ENCODE results near the gene DISP3.

The DISP3 gene

DNA sequence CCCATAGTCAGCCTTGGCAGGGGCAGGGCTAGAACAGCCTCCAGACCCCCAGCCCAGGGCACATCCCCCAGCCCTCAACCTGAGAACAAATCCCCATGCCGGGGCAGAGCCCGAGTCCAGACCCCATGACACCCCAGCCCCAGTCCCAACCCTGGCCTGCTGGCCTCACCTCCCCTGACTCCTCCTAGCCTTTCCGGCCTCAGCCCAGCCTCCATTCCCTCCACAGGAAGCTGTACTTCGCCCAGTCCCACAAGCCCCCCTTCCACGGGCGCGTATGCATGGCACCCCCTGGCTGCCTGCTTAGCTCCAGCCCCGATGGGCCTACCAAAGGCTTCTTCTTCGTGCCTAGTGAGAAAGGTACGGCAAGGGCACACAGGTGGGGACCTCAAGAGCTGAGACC, 50.4 kb downstream of the DISP3 start:
- no peak for DNase-seq

DNA sequence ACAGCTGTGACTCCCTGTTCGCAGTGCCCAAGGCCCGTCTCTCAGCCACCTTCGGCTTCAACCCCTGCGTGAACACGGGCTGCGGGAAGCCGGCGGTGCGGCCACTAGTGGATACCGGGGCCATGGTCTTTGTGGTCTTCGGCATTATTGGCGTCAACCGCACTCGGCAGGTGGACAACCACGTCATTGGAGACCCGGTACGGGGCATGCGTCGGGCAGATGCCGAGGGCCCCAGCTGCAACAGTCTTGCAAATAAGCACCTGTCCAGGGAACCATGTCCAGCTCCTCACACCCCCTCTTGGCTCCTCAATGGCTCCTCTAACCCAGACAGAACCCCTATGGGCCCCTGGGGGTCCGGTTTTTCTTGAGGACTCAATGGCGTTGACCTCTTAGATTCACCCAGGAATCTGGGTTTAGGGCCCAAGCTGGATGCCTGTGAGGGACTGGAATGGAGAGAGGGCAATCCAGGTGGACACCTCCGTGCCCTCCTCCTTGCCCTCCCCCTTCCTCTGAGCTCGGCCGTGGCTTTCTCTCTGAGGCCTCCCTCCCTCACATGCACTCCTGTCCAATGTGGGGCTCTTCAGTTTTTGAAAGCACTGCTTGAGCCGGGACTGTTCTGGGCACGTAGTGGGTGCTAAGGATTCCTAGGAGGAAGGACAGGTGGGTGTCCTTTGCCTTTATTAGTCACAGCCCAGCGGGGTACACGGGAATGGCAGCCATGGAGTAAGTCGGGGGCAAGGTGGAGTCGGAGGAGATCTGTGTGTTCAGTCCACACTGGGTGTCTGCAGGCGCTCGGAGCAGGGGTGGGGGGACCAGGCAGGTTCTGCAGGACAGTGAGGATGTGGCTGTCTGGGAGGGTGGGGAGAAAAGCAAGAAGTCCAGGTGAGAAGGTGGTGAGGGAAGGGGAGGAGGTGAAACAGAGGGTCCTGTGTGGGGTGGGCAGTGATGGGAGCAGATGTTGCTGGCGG, 51.1 kb downstream of the DISP3 start:
- no peak for DNase-seq

DNA sequence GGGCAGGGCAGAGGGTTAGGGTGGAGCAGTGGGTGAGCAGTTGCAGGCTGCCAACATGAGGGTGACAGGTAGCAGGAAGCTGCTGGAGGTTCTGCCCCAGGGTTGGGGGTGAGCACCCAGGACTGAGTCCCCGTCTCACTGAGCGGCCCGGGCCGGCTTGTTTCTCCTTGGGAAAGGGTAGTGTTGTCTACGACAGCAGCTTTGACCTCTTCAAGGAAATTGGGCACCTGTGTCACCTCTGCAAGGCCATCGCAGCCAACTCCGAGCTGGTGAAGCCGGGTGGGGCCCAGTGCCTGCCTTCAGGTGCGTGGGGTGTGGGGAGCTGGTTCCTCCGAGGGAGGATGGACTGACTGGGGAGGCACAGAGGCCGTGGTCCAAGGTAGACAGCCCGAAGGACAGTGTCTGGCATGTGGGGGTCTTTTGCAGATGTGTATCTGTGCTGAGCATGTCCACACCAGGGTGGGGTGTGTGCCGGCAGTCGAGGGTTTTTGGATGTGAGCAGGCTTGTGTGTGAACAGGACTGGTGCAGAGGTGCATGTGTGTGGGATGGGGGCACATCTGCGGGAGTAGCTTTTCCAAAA, 51.9 kb downstream of the DISP3 start:
- DNase-seq, result no peak

DNA sequence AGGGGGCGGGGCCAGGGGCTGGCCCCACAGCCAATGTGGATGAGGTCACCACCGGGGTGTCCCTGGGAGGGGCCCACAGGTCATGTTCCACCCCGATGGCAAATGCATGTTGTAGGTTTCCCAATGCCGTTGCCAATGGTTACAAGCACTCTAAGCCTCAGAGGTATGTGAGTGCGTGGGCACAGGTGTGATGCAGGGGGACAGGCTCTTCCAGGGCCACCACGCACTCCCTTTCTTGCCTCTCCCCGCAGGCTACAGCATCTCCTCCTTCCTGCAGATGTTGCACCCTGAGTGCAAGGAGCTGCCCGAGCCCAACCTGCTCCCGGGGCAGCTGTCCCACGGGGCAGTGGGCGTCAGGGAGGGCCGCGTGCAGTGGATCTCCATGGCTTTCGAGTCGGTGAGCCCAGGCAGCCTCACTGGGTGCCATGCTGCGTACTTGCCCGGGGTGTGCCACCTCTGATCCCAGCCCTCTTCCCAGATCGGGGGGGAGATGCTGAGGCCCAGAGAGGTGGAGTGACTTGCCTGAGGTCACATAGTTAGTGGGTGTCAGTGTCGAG, 52.4 kb downstream of the DISP3 start:
- no peak for DNase-seq

DNA sequence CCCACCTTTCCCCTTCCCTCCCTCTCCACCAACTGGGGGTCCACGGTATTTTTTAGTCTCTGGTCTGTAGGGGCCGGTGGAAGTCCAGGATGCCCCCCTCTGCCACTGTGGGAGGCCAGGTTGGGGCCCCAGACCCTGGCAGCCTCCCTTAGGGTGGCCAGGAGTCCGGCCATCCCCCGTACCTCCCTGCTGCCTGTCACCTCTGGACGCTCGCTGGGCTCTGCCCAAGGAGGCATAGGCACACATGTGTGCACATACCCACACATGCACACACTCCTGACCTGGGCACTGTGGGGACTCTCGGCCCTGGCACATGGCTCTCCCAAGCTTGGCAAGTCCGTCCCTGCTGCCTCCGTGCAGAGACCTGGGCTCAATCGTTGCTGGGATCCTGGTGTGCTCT, 53.0 kb downstream of the DISP3 start:
- no peak for DNase-seq

DNA sequence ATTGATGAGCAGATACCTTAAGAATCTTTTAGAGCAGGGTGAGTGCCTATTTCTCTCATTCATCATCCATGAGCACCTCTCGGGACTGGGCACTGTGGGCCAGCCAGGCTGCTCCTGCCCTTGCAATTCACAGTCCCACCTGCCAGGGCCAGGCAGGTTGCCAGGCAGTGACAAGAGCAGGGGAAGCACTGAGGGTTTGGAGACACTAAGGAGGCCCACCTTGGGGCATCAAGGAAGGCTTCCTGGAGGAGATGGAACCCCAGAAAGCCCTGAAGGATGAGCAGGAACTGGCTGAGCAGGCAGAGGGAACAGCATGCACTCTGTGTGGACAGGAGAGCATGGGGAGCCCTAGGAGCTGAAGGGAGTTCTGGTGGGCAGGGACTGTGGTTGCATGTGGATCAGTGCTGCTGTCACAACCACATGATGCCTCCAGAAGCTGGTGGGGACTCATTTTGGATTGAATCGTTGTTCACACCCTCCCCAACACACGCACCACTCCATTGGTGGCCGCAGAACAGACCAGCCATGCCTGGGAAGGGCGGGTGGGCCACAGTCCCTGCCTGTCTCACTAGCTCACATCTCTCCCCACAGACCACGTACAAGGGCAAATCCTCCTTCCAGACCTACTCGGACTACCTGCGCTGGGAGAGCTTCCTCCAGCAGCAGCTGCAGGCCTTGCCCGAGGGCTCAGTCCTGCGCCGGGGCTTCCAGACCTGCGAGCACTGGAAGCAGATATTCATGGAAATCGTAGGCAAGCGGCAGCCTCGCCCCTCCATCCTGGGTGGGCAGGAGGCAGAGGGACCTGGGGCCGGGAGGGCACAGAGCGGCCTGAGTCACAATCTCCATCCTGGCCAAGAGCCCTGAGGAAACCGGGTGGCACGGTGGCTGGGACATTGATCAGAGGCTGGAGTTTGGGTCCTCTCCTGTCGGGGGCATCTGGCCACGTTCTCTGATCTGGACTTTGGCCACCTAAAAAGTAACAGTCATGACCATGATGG, 55.1 kb downstream of the DISP3 start:
- no peak for DNase-seq

DNA sequence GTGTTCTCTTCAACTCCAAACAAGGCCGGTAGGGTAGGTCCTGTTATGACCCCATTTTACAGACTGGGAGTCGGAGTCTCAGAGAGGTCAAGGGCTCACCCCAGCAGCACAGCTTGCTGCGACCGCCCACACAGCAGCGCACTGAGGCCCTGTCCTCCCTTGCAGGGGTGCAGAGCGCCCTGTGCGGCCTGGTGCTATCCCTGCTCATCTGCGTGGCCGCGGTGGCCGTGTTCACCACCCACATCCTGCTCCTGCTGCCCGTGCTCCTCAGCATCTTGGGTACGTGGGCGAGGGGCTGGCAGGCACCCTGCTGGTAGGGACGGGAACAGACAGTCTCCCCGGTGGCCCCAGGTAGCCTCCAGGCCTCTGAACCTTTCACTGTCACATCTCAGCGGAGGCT, 55.9 kb downstream of the DISP3 start:
- no peak for DNase-seq

DNA sequence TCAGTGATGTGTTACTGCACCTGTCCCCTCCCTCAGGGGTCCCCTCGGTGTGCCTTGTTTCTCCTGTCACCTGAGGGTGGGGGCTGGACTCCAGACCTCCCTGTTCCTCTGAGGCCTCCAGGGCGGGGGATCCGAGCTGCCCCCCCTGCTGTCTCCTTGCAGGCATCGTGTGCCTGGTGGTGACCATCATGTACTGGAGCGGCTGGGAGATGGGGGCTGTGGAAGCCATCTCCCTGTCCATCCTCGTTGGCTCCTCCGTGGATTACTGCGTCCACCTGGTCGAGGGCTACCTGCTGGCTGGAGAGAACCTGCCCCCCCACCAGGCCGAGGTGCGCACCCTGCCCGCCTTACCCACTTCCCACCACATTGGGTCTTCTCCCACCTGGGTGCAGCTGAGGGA, 56.4 kb downstream of the DISP3 start:
- DNase-seq, result no peak

DNA sequence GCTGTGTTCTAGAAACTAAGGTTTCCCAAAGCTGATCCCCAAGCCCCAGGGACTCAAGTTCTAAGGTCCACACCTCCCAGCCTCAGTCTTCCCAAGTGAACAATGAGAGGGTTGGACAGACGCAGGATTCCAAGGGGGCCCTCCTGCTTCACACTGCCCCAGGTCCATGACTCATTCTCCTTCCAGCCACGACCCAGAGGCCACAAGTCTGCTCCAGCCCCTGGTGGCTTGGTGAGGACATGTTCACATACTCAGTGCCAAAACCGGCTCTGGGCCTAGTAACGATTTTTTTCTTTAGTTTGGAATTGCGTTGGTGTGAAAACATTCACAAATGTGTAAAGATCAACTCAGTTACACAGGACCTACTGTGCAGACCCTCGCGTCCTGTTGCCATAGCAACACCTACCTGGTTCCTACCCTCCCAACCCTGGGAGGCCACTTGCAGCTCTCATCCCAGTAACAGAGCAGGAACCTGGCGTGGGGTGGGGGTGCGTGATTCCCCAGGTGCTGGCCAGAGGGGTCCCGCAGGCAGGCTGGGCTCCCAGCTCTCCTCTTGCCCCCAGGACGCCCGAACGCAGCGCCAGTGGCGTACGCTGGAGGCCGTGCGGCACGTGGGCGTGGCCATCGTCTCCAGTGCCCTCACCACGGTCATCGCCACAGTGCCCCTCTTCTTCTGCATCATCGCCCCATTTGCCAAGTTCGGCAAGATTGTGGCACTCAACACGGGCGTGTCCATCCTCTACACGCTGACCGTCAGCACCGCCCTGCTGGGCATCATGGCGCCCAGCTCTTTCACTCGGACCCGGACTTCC, 57.0 kb downstream of the DISP3 start:
- no peak for DNase-seq

DNA sequence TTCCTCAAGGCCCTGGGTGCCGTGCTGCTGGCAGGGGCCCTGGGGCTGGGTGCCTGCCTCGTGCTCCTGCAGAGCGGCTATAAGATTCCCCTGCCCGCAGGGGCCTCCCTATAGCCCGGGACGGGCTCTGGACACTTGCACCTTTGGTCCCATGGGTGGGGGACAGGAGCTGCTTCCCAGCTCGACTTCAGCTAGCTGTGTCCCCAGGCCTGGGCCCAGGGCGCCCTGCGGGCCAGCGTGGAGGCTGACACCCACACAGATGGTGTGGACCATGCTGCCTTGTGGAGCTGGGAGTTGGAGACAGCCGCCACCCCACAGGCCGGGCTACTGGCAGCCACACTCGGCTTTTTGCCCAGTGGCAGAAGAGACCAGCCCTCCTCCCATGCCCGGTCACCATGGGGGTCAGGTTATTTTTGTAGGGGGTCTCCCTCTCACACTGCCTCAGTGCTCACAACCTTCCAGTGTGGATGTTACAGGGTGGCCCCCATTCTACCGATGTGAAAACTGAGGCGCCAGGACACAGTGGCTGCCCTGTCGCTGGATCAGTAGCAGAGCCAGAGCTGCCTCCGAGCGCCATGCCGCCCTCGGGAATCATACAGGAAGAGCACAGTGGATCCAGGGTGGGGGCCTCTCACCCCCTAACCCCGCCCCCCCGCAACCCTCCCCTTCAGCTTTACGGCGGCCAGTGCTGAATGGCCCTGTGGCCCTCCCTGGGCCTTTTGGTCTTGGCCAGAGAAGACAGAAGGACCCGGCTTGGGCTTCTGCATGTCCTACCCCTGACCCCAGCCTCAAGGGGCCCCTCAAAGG, 57.8 kb downstream of the DISP3 start:
- DNase-seq, result no peak

DNA sequence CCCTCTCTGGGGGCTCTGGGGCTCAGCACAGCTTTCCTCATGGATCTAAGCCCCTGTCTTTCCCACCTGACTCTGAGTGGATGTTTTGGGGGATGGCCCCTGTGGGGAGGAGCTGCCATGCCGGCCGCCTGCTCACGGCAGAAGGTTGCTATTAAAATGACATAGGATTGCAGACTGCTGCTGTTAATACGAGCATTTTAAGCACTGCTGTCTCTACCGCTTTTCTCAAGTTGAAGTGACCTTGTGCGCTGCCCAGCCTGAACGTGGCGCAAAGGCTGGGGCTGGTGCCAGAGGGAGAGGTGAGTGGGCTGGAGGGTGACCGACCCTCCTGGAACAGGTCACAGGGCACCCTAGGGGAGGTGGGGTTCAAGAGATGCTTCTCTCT, 58.4 kb downstream of the DISP3 start:
- no peak for DNase-seq

DNA sequence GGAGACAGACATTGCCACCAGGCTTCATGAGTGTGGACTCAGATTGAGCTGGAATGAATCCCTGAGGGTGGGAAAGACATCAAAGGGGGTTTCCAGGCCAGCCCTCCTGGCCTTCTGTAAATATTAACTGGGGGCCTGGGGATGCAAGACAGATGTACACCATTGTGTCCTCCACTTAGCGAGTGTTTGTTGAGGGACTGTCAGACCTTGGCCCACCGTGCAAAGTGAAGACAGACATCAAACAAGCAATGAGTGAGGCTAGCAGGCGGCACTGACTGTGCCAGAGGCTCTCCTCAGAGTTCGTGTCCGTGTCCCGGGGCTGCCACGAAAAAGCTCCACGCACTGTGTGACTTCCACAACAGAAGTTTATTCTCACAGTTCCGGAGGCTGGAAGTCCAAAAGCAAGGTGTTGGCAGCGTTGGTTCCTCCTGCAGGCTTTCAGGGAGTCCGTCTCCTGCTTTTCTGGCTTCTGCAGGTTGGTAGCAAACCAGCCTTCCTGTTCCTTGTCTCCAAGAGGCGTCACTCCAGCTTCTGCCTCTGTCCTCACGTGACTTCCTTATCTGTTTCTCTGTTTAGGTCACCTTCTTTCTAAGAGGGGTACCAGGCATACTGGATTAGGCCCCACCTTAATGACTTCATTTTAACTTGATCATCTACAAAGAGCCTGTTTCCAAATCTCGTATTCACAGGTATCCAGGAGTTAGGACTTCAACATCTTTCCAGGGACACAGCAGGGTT, 59.1 kb downstream of the DISP3 start:
- DNase-seq, result no peak

DNA sequence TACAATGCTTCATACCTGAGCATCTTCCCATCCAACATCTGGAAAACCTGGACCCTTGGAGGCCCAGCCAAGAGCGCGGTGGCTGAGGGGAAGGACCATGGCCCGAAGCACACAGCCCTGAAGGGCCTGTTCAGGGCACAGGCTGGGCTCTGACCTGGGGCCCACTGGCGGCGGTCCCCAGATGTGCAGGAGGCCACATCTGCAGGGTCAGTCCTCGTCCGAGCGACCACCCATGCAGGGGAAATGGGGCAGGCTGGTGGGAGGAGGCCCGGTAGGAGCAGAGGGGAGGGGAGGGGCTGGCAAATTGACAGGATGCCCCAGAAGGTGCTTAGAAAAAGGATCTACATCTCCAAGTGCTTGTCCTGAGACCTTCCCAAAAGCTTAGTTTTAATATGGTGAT, 59.9 kb downstream of the DISP3 start:
- no peak for DNase-seq

DNA sequence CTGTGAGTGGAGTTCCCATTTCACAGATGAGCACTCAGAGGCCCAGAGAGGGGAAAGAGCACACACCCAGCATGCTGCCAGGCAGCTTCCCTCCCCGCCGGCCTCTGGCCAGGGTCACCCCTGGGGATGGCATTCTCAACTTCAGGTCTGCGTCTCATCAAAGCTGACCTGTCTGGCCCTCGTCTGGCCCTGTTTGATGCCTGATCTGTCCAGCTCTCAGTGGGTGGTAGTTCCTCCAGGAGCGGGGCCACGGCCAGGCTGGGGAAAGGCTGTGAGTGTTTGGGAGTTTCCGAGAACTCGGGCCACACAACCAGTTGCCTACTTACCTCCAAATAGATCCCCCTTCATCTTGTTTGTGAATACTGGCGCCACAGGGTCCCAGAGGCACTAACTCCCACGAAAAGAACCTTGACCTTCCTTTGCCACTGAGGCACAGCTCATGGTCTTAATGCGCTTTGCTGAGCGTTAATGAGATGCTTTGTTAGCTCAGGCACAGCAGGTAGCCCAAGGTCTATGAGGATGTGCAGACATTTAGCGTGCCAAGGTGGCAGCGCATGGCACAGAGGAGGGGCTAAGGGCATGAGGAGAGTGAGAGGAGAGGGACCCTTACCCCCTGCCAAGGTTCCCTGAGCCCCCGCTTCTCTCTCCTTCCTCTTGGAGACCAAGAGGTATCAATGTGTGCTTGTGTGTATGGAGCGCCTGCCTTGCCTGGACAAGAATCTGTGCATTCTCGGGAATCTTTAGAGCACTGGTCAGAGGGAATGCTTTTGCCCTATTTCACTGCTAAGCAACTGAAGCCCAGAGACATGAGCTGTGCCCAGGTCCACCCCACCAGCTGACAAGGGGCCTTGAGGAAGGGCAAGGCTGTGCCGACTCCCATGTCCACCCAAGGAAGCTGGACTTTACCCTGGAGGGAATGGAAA, 61.2 kb downstream of the DISP3 start:
- no peak for DNase-seq

DNA sequence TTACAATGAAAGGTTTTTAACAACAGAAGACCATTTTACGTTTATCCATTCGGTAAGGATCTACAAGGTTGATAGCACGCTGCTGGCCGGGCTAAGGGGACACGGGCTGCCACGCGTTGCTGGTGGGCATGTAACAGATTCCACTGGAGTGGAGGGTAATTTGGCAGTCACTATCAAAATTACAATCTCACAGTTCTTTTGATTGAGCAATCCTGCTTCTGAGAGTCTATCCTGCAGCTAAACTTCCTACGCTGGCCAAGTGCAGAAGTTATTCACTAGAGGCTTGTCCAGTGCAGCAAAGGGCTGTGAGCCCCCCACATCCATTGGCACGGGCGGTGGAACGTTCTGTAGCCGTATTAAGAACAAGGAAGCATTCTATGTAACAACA, 61.8 kb downstream of the DISP3 start:
- no peak for DNase-seq

DNA sequence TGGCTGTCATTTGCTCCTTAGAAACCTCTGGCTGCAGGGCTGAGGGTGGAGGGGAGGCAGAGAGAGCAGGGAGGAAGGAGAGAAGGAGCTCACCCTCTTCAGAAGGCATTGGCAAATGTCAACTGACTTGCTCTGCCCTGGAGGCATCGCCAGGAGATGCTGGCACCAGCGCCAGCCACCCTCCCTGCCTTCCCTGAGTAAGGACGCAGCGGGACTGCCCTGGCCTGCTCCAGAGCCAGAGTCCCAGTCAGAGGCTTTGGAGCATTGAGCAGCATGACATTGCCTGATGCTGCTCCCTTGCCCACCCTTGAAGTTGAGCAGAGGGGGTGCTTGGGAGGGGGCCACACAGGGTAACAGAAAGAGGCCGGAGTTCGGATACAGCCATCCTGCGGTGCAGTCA, 62.3 kb downstream of the DISP3 start:
- DNase-seq, result no peak

DNA sequence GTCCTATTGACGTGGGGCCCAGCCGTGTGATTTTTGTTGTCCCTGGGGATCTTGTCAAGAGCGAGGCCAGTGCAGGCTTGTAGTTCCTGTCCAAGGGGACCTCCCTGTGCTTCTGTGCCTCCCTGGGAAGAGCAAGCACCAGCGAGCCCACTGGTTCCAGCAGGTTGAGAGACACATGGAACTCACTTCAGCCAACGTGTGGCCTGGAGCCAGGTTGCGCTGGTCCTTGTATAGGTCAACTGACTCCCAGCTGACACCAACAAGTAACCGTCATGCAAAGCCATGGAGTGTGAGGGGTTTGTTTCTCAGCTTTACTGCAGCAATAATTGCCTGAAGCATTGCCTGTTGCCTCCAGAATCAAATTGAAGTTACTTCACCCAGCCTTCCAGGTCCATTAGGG, 63.0 kb downstream of the DISP3 start:
- DNase-seq, result no peak

DNA sequence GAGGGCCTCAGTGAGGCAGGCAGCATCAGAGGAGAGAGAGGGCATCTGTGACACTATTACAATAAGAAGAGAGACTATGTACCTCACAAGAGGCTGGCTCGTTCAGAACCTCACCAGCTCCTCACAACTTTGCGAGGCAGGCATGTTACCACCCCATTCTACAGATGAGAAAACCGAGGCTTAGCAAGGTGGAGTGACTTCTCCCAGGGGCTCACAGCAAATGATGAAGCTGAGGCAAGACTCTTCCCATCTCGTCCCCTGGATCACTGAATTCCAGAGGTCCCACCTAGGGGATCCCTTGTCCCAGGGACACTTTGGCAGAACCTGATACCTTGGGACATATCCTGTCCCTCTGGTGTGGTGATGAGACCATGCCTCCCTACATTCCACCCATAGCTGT, 64.4 kb downstream of the DISP3 start:
- DNase-seq, result no peak

DNA sequence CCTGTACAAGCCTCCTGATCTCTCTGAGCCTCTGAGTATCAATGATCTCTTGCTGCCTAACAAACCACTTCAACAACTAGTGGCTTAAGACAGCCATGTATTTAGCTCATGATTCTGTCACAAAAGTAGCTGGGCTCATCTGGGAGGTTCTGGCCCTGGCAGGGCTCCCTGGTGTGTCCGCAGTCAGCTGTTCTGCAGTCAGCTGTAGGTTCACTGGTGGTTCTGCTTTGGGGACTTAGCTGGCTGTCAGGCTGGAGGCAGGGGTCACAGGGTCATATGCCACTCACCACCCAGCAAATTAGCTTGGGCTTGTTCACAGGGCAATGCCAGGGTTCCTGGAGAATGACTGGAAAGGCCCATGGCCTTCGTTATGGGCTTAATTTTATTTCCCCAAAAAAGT, 64.8 kb downstream of the DISP3 start:
- DNase-seq, result no peak

Data from suppressor macrophage (primary cell).